ENCODE results near the gene GREM1.

Gene GREM1

DNA sequence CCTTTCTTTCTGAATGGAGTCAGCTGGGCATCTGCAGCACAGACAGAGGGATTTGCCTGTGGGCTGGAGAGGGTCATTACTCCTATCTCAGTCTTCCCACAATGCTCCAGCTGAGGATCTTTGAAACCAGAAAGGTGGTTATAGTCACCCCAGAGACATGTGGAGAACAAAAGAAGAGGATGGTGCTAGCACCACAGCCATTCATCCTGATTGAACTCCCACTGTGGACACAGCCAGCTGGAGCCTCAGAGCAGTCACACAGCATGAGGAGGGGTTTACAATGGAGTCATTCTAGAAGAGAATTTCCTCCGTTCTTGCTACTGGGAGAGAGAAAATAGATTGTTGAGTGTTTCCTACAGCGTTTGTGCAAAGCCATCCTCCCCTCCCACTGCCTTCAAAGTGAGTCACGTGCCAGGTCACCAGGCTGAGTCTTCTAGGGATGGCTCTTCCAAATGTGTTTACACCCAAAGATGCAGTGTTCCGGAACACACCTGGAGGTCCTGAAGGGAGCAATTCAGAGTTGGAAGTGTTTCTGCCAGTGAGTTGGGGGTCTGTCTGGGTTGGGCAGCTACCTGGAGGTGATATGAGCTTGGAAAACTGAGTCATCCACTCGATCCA is 18.9 kb upstream of the GREM1 start:
- DNase-seq, result no peak

GRCh38 chr15:32700501-32701150 is 17.2 kb upstream of the GREM1 start:
- DNase-seq, result no peak

GRCh38 chr15:32701863-32702262 is 15.9 kb upstream of the GREM1 start:
- no peak for DNase-seq

GRCh38 chr15:32704395-32704981 is 13.3 kb upstream of the GREM1 start:
- no peak for DNase-seq

- no peak for DNase-seq
These were observed 12.4 kb upstream of the GREM1 start for GRCh38 chr15:32705446-32705845.

DNA sequence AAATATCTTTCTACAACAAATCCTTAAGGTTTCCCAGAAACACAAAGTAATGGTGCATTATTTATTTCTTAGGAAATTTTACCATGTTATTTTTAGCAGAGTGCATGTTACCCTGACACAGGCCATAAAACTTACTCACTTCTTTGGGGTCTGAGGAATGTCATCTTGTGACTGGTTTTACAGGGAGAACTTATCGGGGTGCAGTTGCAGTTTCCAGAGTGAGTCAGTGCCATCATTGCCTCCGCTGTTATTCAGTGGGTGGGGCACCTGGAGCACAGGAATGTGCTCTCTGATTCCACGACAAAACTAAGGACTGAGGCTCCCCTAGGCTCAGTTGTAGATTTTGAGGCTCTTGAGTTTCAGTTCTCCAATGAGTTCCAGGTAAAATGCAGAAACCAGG is 11.1 kb upstream of the GREM1 start:
- no peak for DNase-seq

- DNase-seq, result no peak
These were observed 10.4 kb upstream of the GREM1 start for GRCh38 chr15:32707436-32707835.

DNA sequence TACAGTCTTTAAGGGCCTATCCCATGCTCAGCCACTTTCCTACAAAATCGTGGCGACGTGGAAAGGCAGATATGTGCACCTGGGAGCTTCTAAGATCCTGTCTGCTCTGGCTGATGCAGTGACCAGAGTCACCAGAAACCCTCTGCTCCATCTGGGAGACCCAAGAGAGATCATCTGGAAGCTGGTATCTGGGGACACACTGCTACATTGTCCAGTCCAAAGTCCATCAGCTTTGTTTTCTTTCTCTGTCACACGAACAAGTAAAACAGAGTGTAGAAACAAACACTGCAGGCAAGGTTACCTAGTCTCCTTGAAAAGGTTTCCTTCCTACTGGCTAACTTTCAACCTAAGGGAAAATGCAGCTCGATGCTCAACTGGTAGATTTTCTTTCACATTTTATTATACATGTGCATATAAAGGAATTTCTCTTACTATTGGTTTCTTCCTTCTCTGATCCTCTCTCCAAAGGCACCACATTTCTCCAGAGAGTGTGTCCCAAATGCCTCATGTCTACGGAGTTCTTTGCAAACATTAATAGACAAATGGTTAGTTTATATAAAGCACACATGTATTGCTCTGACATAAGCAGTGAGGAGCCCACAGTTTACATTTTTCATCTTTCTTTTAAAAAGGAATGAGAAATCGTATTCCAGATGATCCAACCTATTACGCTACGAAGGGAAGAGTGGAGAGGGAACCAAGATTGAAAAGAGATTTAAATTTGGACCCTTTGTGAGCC is 8.3 kb upstream of the GREM1 start:
- no peak for DNase-seq

DNA sequence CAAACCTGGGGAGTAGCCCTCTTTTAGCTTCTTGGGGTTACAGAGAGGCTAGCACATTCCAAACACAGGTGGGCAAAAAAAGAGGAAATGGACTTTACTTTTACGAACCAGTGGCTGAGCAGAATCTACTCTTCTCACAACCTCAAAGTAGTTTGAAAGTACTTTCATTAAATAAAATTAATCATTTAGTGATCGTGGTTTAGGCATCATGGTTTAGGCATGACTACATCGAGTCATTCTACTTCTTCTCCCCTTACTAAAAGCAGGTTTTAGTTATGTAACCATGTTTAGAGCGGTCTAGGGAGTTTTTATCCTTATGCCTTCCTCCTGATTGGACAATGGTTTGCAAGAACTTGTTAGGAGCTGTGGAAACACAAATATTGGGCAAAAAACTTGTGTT is 2.5 kb upstream of the GREM1 start:
- DNase-seq, result no peak

DNA sequence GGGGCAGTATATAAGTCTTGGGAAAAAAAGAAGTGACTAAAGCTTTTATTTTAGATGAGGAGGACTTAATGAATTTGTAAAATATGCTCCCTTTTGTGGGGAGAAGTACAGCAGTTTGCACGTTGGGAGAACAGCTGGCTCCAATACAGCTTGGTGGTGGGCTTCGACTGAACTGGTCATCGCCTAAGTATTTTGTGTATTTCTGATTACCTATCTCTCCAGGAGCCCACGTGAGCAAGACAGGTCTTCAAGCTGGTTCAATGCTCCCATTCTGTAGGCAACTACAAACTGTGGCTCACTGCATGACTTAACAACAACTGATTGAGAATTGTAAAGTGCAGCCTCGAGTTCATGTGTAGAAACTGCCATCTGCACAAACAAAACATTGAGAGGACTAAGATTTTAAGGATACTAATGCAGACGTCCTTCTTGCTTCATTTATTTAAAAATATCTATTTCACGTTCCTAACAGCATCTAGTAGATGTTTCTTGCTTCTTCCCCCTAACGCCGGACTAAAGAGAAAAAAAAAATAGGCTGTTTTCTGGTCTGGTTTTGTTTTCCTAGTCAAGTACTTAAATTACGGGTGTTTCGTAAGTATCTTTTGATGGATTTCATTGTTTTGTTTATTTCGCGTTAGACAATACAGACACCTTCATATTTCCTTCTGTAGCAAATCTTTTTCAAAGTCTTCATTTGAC is 1.4 kb upstream of the GREM1 start:
- no peak for DNase-seq

- no peak for DNase-seq
These were observed 834 bp upstream of the GREM1 start for GRCh38 chr15:32716915-32717425.

- DNase-seq, result no peak
These were observed 520 bp downstream of the GREM1 start for GRCh38 chr15:32718227-32718820.

- no peak for DNase-seq
These were observed 1.3 kb downstream of the GREM1 start for GRCh38 chr15:32718821-32719716.

- no peak for DNase-seq
These were observed 3.8 kb downstream of the GREM1 start for GRCh38 chr15:32721596-32721995.

GRCh38 chr15:32722136-32722535 is 4.3 kb downstream of the GREM1 start:
- no peak for DNase-seq

GRCh38 chr15:32723171-32723948 is 5.6 kb downstream of the GREM1 start:
- no peak for DNase-seq

GRCh38 chr15:32729700-32730395 is 12.0 kb downstream of the GREM1 start:
- no peak for DNase-seq

- no peak for DNase-seq
These were observed 13.2 kb downstream of the GREM1 start for GRCh38 chr15:32730677-32731654.
